ENCODE data around the gene ULK4. TPM values are rescaled to one million over a fixed set of nuclear protein-coding genes. Genes with fewer than 3 reads are reported as not detected.

ULK4 gene
- total RNA-seq, 2 experiments from 2014 or later, result 13.1 to 14.2 TPM

GRCh38 chr3:41955192-41955591 is 6.7 kb downstream of the ULK4 start:
- Mint-ChIP-seq H3K9me3 (ENCODE audit: low read depth) (no peaks in the 10 kb centered on the region), H3K27ac (no peak overlapping the region), H3K36me3 (ENCODE audit: low read depth) (peaks cover 12% of the 10 kb centered on the region), H3K27me3 (no peaks in the 10 kb centered on the region), H3K4me3 (no peak overlapping the region), H3K4me1 (no peaks in the 10 kb centered on the region)
- ATAC-seq (no peak), DNase-seq (no peak)
- intact Hi-C loops (cut with DNase I, micrococcal nuclease), result no loop called here
- ChIA-PET CTCF (no interaction called here), POLR2A (no interaction called here)

- intact Hi-C loops (cut with DNase I, micrococcal nuclease), result no loop called here
- Mint-ChIP-seq H3K4me1 (no peaks in the 10 kb centered on the region), H3K4me3 (no peak overlapping the region), H3K27me3 (no peaks in the 10 kb centered on the region), H3K36me3 (ENCODE audit: low read depth) (peaks cover 12% of the 10 kb centered on the region), H3K9me3 (ENCODE audit: low read depth) (no peaks in the 10 kb centered on the region), H3K27ac (no peak overlapping the region)
- ChIA-PET POLR2A (interaction anchor here (0.7 kb wide), 1 partner anchor 244 kb away, joined by 3 read pairs; no protein-coding TSS in a partner anchor), CTCF (interaction anchor here (0.6 kb wide), 1 partner anchor 1359 kb away, joined by 3 read pairs; no protein-coding TSS in a partner anchor)
- ATAC-seq (no peak), DNase-seq (no peak)
These were observed 18.5 kb downstream of the ULK4 start for GRCh38 chr3:41943311-41943843.

GRCh38 chr3:41940393-41940792 is 21.5 kb downstream of the ULK4 start:
- intact Hi-C loops (cut with DNase I, micrococcal nuclease), result no loop called here
- Mint-ChIP-seq H3K9me3 (ENCODE audit: low read depth) (no peaks in the 10 kb centered on the region), H3K27me3 (no peaks in the 10 kb centered on the region), H3K36me3 (ENCODE audit: low read depth) (peaks cover 4% of the 10 kb centered on the region), H3K4me1 (no peaks in the 10 kb centered on the region), H3K27ac (no peak overlapping the region), H3K4me3 (no peak overlapping the region)
- ATAC-seq (no peak), DNase-seq (no peak)
- ChIA-PET POLR2A (no interaction called here), CTCF (no interaction called here)

GRCh38 chr3:41936384-41936783 is 25.5 kb downstream of the ULK4 start:
- CTCF ChIA-PET, result no interaction called here
- Mint-ChIP-seq H3K4me1 (no peaks in the 10 kb centered on the region), H3K9me3 (ENCODE audit: low read depth) (no peaks in the 10 kb centered on the region), H3K4me3 (no peak overlapping the region), H3K36me3 (ENCODE audit: low read depth) (peaks cover 9% of the 10 kb centered on the region), H3K27me3 (no peaks in the 10 kb centered on the region), H3K27ac (no peak overlapping the region)
- intact Hi-C loops (cut with DNase I, micrococcal nuclease), result no loop called here
- POLR2A ChIA-PET, result no interaction called here
- DNase-seq (no peak), ATAC-seq (no peak)

GRCh38 chr3:41933154-41933676 is 28.7 kb downstream of the ULK4 start:
- no peak for DNase-seq
- no peaks in the 10 kb centered on the region for H3K27me3 Mint-ChIP-seq
- ChIA-PET CTCF (interaction anchor here (0.6 to 0.8 kb wide), 3 partner anchors 14 to 257 kb away, joined by 3 to 4 read pairs (median 3); no protein-coding TSS in a partner anchor), POLR2A (no interaction called here)
- H3K27ac Mint-ChIP-seq, result no peak overlapping the region
- H3K4me1 Mint-ChIP-seq, result no peaks in the 10 kb centered on the region
- peaks cover 34% of the 10 kb centered on the region for H3K36me3 Mint-ChIP-seq (ENCODE audit: low read depth)
- no peaks in the 10 kb centered on the region for H3K9me3 Mint-ChIP-seq (ENCODE audit: low read depth)
- ATAC-seq, result no peak
- H3K4me3 Mint-ChIP-seq, result no peak overlapping the region
- intact Hi-C loops (cut with DNase I, micrococcal nuclease), result no loop called here

- Mint-ChIP-seq H3K9me3 (ENCODE audit: low read depth) (no peaks in the 10 kb centered on the region), H3K4me3 (no peak overlapping the region), H3K27ac (no peak overlapping the region), H3K4me1 (no peaks in the 10 kb centered on the region), H3K27me3 (no peaks in the 10 kb centered on the region), H3K36me3 (ENCODE audit: low read depth) (peaks cover 38% of the 10 kb centered on the region)
- ChIA-PET POLR2A (no interaction called here), CTCF (interaction anchor here (0.6 to 1.2 kb wide), 2 partner anchors 114 to 256 kb away, joined by 3 to 4 read pairs; no protein-coding TSS in a partner anchor)
- intact Hi-C loops (cut with DNase I, micrococcal nuclease), result no loop called here
- ATAC-seq (no peak), DNase-seq (no peak)
These were observed 29.4 kb downstream of the ULK4 start for GRCh38 chr3:41932464-41932863.

GRCh38 chr3:41920406-41920965 is 41.4 kb downstream of the ULK4 start:
- Mint-ChIP-seq H3K4me3 (no peak overlapping the region), H3K27me3 (no peaks in the 10 kb centered on the region), H3K36me3 (ENCODE audit: low read depth) (no peaks in the 10 kb centered on the region), H3K27ac (no peak overlapping the region), H3K4me1 (no peaks in the 10 kb centered on the region), H3K9me3 (ENCODE audit: low read depth) (no peaks in the 10 kb centered on the region)
- ATAC-seq (no peak), DNase-seq (no peak)
- ChIA-PET POLR2A (no interaction called here), CTCF (no interaction called here)
- intact Hi-C loops (cut with DNase I, micrococcal nuclease), result no loop called here

GRCh38 chr3:41915353-41915752 is 46.5 kb downstream of the ULK4 start:
- intact Hi-C loops (cut with DNase I, micrococcal nuclease), result no loop called here
- ChIA-PET CTCF (no interaction called here), POLR2A (no interaction called here)
- H3K27me3 Mint-ChIP-seq, result no peaks in the 10 kb centered on the region
- ATAC-seq (no peak), DNase-seq (no peak)
- no peak overlapping the region for H3K27ac Mint-ChIP-seq
- H3K4me1 Mint-ChIP-seq, result no peaks in the 10 kb centered on the region
- H3K9me3 Mint-ChIP-seq (ENCODE audit: low read depth), result no peaks in the 10 kb centered on the region
- H3K4me3 Mint-ChIP-seq, result no peak overlapping the region
- H3K36me3 Mint-ChIP-seq (ENCODE audit: low read depth), result peaks cover 11% of the 10 kb centered on the region

GRCh38 chr3:41912280-41912679 is 49.6 kb downstream of the ULK4 start:
- CTCF ChIA-PET, result no interaction called here
- Mint-ChIP-seq H3K4me3 (no peak overlapping the region), H3K36me3 (ENCODE audit: low read depth) (peaks cover 14% of the 10 kb centered on the region), H3K9me3 (ENCODE audit: low read depth) (no peaks in the 10 kb centered on the region), H3K27ac (no peak overlapping the region), H3K4me1 (no peaks in the 10 kb centered on the region), H3K27me3 (no peaks in the 10 kb centered on the region)
- ATAC-seq, result no peak
- intact Hi-C loops (cut with DNase I, micrococcal nuclease), result no loop called here
- POLR2A ChIA-PET, result no interaction called here
- no peak for DNase-seq

GRCh38 chr3:41907330-41908073 is 54.4 kb downstream of the ULK4 start:
- DNase-seq, result no peak
- Mint-ChIP-seq H3K36me3 (ENCODE audit: low read depth) (peaks cover 17% of the 10 kb centered on the region), H3K4me3 (no peak overlapping the region), H3K4me1 (no peaks in the 10 kb centered on the region), H3K27me3 (no peaks in the 10 kb centered on the region), H3K27ac (no peak overlapping the region), H3K9me3 (ENCODE audit: low read depth) (no peaks in the 10 kb centered on the region)
- POLR2A ChIA-PET, result no interaction called here
- no peak for ATAC-seq
- intact Hi-C loops (cut with DNase I, micrococcal nuclease), result no loop called here
- CTCF ChIA-PET, result interaction anchor here (0.6 to 1.5 kb wide), 4 partner anchors 9 to 1321 kb away, joined by 3 to 4 read pairs (median 3); no protein-coding TSS in a partner anchor

GRCh38 chr3:41900265-41900664 is 61.6 kb downstream of the ULK4 start:
- no peak for ATAC-seq
- no peak overlapping the region for H3K27ac Mint-ChIP-seq

GRCh38 chr3:41898631-41899030 is 63.3 kb downstream of the ULK4 start:
- Mint-ChIP-seq H3K27ac (no peak overlapping the region), H3K9me3 (ENCODE audit: low read depth) (no peaks in the 10 kb centered on the region), H3K36me3 (ENCODE audit: low read depth) (peaks cover 11% of the 10 kb centered on the region), H3K27me3 (no peaks in the 10 kb centered on the region), H3K4me1 (no peaks in the 10 kb centered on the region), H3K4me3 (no peak overlapping the region)
- CTCF ChIA-PET, result interaction anchor here (0.6 to 2.8 kb wide), 5 partner anchors 9 to 219 kb away, joined by 3 to 18 read pairs (median 4); no protein-coding TSS in a partner anchor
- POLR2A ChIA-PET, result no interaction called here
- ATAC-seq (no peak), DNase-seq (no peak)
- intact Hi-C loops (cut with DNase I, micrococcal nuclease), result no loop called here

More at GRCh38 chr3:41900265-41900664, 61.6 kb downstream of the ULK4 start:
- no peaks in the 10 kb centered on the region for H3K9me3 Mint-ChIP-seq (ENCODE audit: low read depth)
- ChIA-PET POLR2A (no interaction called here), CTCF (interaction anchor here (0.6 to 1.7 kb wide), 2 partner anchors 200 to 644 kb away, joined by 3 to 4 read pairs; no protein-coding TSS in a partner anchor)
- H3K27me3 Mint-ChIP-seq, result no peaks in the 10 kb centered on the region
- H3K4me3 Mint-ChIP-seq, result no peak overlapping the region
- no peaks in the 10 kb centered on the region for H3K4me1 Mint-ChIP-seq
- intact Hi-C loops (cut with DNase I, micrococcal nuclease), result no loop called here
- peaks cover 11% of the 10 kb centered on the region for H3K36me3 Mint-ChIP-seq (ENCODE audit: low read depth)
- no peak for DNase-seq

Measured in activated CD4-positive, alpha-beta T cell treated with anti-CD3 and anti-CD28 coated beads for 36 hours (primary cell).